ENCODE data around the gene CDR2L. TPM values are rescaled to one million over a fixed set of nuclear protein-coding genes. Genes with fewer than 3 reads are reported as not detected.
"Not testable (repeated sequence)": the region's sequence is repeated elsewhere in the genome, so short reads cannot be mapped to it uniquely, and the experiment has no call there.

Gene CDR2L
- total RNA-seq, 1 donor from 2014 or later: 1.8 TPM

- H3K27ac Mint-ChIP-seq: no peak overlapping the region
- H3K4me3 Mint-ChIP-seq: no peak overlapping the region
- no peak for DNase-seq
- H3K36me3 Mint-ChIP-seq (ENCODE audit: low read depth): peaks cover 30% of the 10 kb centered on the region
- no peaks in the 10 kb centered on the region for H3K9me3 Mint-ChIP-seq
- H3K27me3 Mint-ChIP-seq: peaks cover 3% of the 10 kb centered on the region
- peaks cover 32% of the 10 kb centered on the region for H3K4me1 Mint-ChIP-seq
- intact Hi-C loops (cut with micrococcal nuclease): no loop called here
These were observed 51.8 kb downstream of the CDR2L start for GRCh38 chr17:75039238-75039637.

- H3K9me3 Mint-ChIP-seq: no peaks in the 10 kb centered on the region
- H3K36me3 Mint-ChIP-seq (ENCODE audit: low read depth): peaks cover 27% of the 10 kb centered on the region
- no peaks in the 10 kb centered on the region for H3K27me3 Mint-ChIP-seq
- intact Hi-C loops (cut with micrococcal nuclease): no loop called here
- H3K4me1 Mint-ChIP-seq: peaks cover 24% of the 10 kb centered on the region
- H3K4me3 Mint-ChIP-seq: no peak overlapping the region
- DNase-seq: no peak
- H3K27ac Mint-ChIP-seq: no peak overlapping the region
These were observed 54.3 kb downstream of the CDR2L start for GRCh38 chr17:75041656-75042280.

GRCh38 chr17:75043789-75044188 is 56.4 kb downstream of the CDR2L start:
- DNase-seq; H3K27me3 Mint-ChIP-seq; H3K9me3 Mint-ChIP-seq; intact Hi-C loops (cut with micrococcal nuclease); H3K4me3 Mint-ChIP-seq; H3K27ac Mint-ChIP-seq: not testable (repeated sequence)
- Mint-ChIP-seq H3K36me3 (ENCODE audit: low read depth) (peaks cover 27% of the 10 kb centered on the region), H3K4me1 (peaks cover 31% of the 10 kb centered on the region)

- H3K4me3 Mint-ChIP-seq: peak overlapping the region; percentile 67
- peaks cover 32% of the 10 kb centered on the region for H3K4me1 Mint-ChIP-seq
- H3K36me3 Mint-ChIP-seq (ENCODE audit: low read depth): peaks cover 30% of the 10 kb centered on the region
- H3K27me3 Mint-ChIP-seq: no peaks in the 10 kb centered on the region
- DNase-seq: no peak
- H3K27ac Mint-ChIP-seq: no peak overlapping the region
- H3K9me3 Mint-ChIP-seq: no peaks in the 10 kb centered on the region
- intact Hi-C loops (cut with micrococcal nuclease): no loop called here
These were observed 57.3 kb downstream of the CDR2L start for GRCh38 chr17:75044716-75045115.

GRCh38 chr17:75045946-75046406 is 58.5 kb downstream of the CDR2L start:
- not testable (repeated sequence) for H3K27me3 Mint-ChIP-seq, DNase-seq, H3K9me3 Mint-ChIP-seq
- intact Hi-C loops (cut with micrococcal nuclease): loop anchor here (1.0 to 2.0 kb wide), 2 partner anchors 11 to 63 kb away; partner anchors contain the start of gene ARMC7
- Mint-ChIP-seq H3K36me3 (ENCODE audit: low read depth) (peaks cover 21% of the 10 kb centered on the region), H3K4me3 (peak overlapping the region; percentile 99), H3K27ac (peak overlapping the region; percentile 95), H3K4me1 (peaks cover 29% of the 10 kb centered on the region)

GRCh38 chr17:75046407-75047289 is 59.2 kb downstream of the CDR2L start, which contains the start of the genes ATP5PD and KCTD2:
TSS of gene ATP5PD (minus strand) at chr17:75046969. CDS start at chr17:75042650, 4,319 bp downstream.
TSS of gene KCTD2 (plus strand) at chr17:75047225. CDS start at chr17:75047251, 26 bp downstream.
- intact Hi-C loops (cut with micrococcal nuclease): loop anchor here (1.0 to 2.0 kb wide), 2 partner anchors 11 to 62 kb away; partner anchors contain the start of gene ARMC7
- Mint-ChIP-seq H3K27ac (peak within 1 kb of the TSS; percentile 95), H3K9me3 (no peaks in the 10 kb centered on the region), H3K27me3 (no peaks in the 10 kb centered on the region), H3K4me3 (peak within 1 kb of the TSS; percentile 99), H3K36me3 (ENCODE audit: low read depth) (peaks cover 18% of the 10 kb centered on the region), H3K4me1 (peaks cover 29% of the 10 kb centered on the region)
- peak; percentile 98 for DNase-seq

- Mint-ChIP-seq H3K27ac (peak overlapping the region; percentile 86), H3K27me3 (no peaks in the 10 kb centered on the region), H3K36me3 (ENCODE audit: low read depth) (peaks cover 17% of the 10 kb centered on the region), H3K4me1 (peaks cover 29% of the 10 kb centered on the region), H3K4me3 (peak overlapping the region; percentile 98), H3K9me3 (no peaks in the 10 kb centered on the region)
- DNase-seq: peak; percentile 79
- intact Hi-C loops (cut with micrococcal nuclease): loop anchor here (2.0 kb wide), 1 partner anchor 61 kb away; the partner anchor contains the start of gene ARMC7
These were observed 60.1 kb downstream of the CDR2L start for GRCh38 chr17:75047398-75048098.

GRCh38 chr17:75048249-75048878 is 60.9 kb downstream of the CDR2L start:
- H3K4me1 Mint-ChIP-seq: peaks cover 29% of the 10 kb centered on the region
- peak overlapping the region; percentile 86 for H3K27ac Mint-ChIP-seq
- peak overlapping the region; percentile 98 for H3K4me3 Mint-ChIP-seq
- intact Hi-C loops (cut with micrococcal nuclease): no loop called here
- DNase-seq: no peak
- H3K9me3 Mint-ChIP-seq: no peaks in the 10 kb centered on the region
- no peaks in the 10 kb centered on the region for H3K27me3 Mint-ChIP-seq
- peaks cover 22% of the 10 kb centered on the region for H3K36me3 Mint-ChIP-seq (ENCODE audit: low read depth)

- Mint-ChIP-seq H3K27ac (no peak overlapping the region), H3K36me3 (ENCODE audit: low read depth) (peaks cover 25% of the 10 kb centered on the region), H3K9me3 (no peaks in the 10 kb centered on the region), H3K27me3 (no peaks in the 10 kb centered on the region), H3K4me1 (peaks cover 29% of the 10 kb centered on the region), H3K4me3 (no peak overlapping the region)
- intact Hi-C loops (cut with micrococcal nuclease): no loop called here
- DNase-seq: no peak
These were observed 61.6 kb downstream of the CDR2L start for GRCh38 chr17:75049057-75049456.

GRCh38 chr17:75049706-75050105 is 62.3 kb downstream of the CDR2L start:
- Mint-ChIP-seq H3K9me3 (no peaks in the 10 kb centered on the region), H3K4me3 (no peak overlapping the region), H3K27me3 (no peaks in the 10 kb centered on the region), H3K36me3 (ENCODE audit: low read depth) (peaks cover 28% of the 10 kb centered on the region), H3K4me1 (peaks cover 29% of the 10 kb centered on the region), H3K27ac (no peak overlapping the region)
- no peak for DNase-seq
- intact Hi-C loops (cut with micrococcal nuclease): no loop called here

GRCh38 chr17:75051941-75052340 is 64.5 kb downstream of the CDR2L start:
- Mint-ChIP-seq H3K9me3 (no peaks in the 10 kb centered on the region), H3K27ac (no peak overlapping the region), H3K27me3 (no peaks in the 10 kb centered on the region), H3K36me3 (ENCODE audit: low read depth) (peaks cover 36% of the 10 kb centered on the region), H3K4me1 (peaks cover 25% of the 10 kb centered on the region), H3K4me3 (no peak overlapping the region)
- DNase-seq: no peak
- intact Hi-C loops (cut with micrococcal nuclease): no loop called here

Data from activated CD4-positive, alpha-beta T cell treated with anti-CD3 and anti-CD28 coated beads, Interleukin-2, amount 10 ng/mL, durations not matched to agents 24 days and 14 days (primary cell).